GM12878 (cell line): ENCODE data around the gene EMP2. TPM values are rescaled to one million over a fixed set of nuclear protein-coding genes. Genes with fewer than 3 reads are reported as not detected.

Experiments used
- ATAC-seq: fragments of 200-7000 bp; cut with Tn5 transposase; 3 replicates; pipeline ENCODE4 v1.9.1; 2020; ENCODE audit warnings: mild to moderate bottlenecking, moderate library complexity
- BruUV-seq: library from RNA; stranded (reverse); fragments of 400-500 nt; replicated peaks from 2 replicates; lab custom pipeline; 2021; lab: Mats Ljungman, UMichigan
- CTCF ChIA-PET: fragments of 300-600 bp; sonication (Branson Sonifier 250); formaldehyde crosslinking; extraction: SDS; loops from one replicate; lab custom pipeline; 2021; ENCODE audit warnings: inconsistent platforms; lab: Yijun Ruan, JAX
- POLR2A ChIA-PET: fragments of 350-600 bp; formaldehyde crosslinking; extraction: SDS; loops from one replicate; lab custom pipeline; 2021; ENCODE audit warnings: inconsistent platforms; lab: Charles Lee
- RAD21 ChIA-PET: fragments of 300-600 bp; sonication (Branson Sonifier 250); formaldehyde crosslinking; loops from one replicate; lab custom pipeline; 2023; ENCODE audit warnings: antibody characterized with exemption; ENCODE audit not compliant: unreplicated experiment; lab: Charles Lee
- SMC1A ChIA-PET: fragments of 300-600 bp; sonication (Branson Sonifier 250); formaldehyde crosslinking; loops from one replicate; lab custom pipeline; 2023; ENCODE audit not compliant: unreplicated experiment, uncharacterized antibody; lab: Charles Lee
- DNase-seq: peaks from one replicate; pipeline ENCODE4 v3.0.0-alpha.2; 2011; ENCODE audit warnings: low read depth, low spot score
- FAIRE-seq: peaks from 3 replicates; lab custom pipeline; 2011; peaks lifted over from hg19 to GRCh38; lab: Jason Lieb, UNC
- H2AFZ ChIP-seq: 2 replicates; pipeline ENCODE4 v1.6.0; 2011; ENCODE audit warnings: low read depth, low read length, control low read depth; ENCODE audit not compliant: control insufficient read depth
- H3K27ac ChIP-seq: 2 replicates; pipeline ENCODE4 v1.5.1; 2011; ENCODE audit warnings: control low read depth; ENCODE audit not compliant: control insufficient read depth, insufficient read depth
- H3K27me3 ChIP-seq, 2 experiments: replicated peaks in 1 of 2; 2 replicates each; pipeline versions ENCODE4 v1.6.0 to v1.6.1; 2011; ENCODE audit warnings: low read length in 1 of 2; ENCODE audit not compliant: control insufficient read depth in 2 of 2, insufficient read depth in 2 of 2
- H3K36me3 ChIP-seq, 2 experiments: 2 replicates each; pipeline ENCODE4 v1.5.1; 2011; ENCODE audit warnings: low read length in 1 of 2; ENCODE audit not compliant: control insufficient read depth in 2 of 2, insufficient read depth in 2 of 2
- H3K4me1 ChIP-seq: 2 replicates; pipeline ENCODE4 v1.6.1; 2011; ENCODE audit warnings: mild to moderate bottlenecking, low read length, moderate library complexity, mixed read lengths; ENCODE audit not compliant: control insufficient read depth, insufficient read depth
- H3K4me2 ChIP-seq: 2 replicates; pipeline ENCODE4 v1.6.0; 2011; ENCODE audit warnings: control low read depth; ENCODE audit not compliant: control insufficient read depth, insufficient read depth
- H3K4me3 ChIP-seq: fragments of 200-600 bp; sonication (generic); 2 replicates; pipeline ENCODE4 v1.5.1; 2016
- H3K79me2 ChIP-seq: 2 replicates; pipeline ENCODE4 v1.6.0; 2011; ENCODE audit warnings: low read length; ENCODE audit not compliant: control insufficient read depth, insufficient read depth
- H3K9ac ChIP-seq: 2 replicates; pipeline ENCODE4 v1.8.0; 2011; ENCODE audit warnings: low read length, control low read depth, mixed read lengths; ENCODE audit not compliant: control insufficient read depth, insufficient read depth
- H3K9me3 ChIP-seq: replicated peaks from 3 replicates; pipeline ENCODE4 v1.5.1; 2011; ENCODE audit warnings: mild to moderate bottlenecking, low read length; ENCODE audit not compliant: control insufficient read depth, insufficient read depth
- H4K20me1 ChIP-seq: 2 replicates; pipeline ENCODE4 v1.6.0; 2011; ENCODE audit not compliant: control insufficient read depth, insufficient read depth
- POLR2A ChIP-seq: IDR thresholded peaks from 2 replicates; pipeline ENCODE4 v1.6.1; 2011; ENCODE audit warnings: low read depth, mild to moderate bottlenecking, low read length
- PRDM15 ChIP-seq: fragments of 450-650 bp; formaldehyde crosslinking; IDR thresholded peaks from 2 replicates; pipeline ENCODE4 v1.4.0; 2020; ENCODE audit warnings: mild to moderate bottlenecking, moderate library complexity
- ZBTB40 ChIP-seq: fragments of 450-650 bp; IDR thresholded peaks from 2 replicates; pipeline ENCODE4 v1.6.1; 2016; ENCODE audit warnings: mild to moderate bottlenecking, moderate library complexity, borderline replicate concordance
- WGBS: methylation state at CpG from one replicate; pipeline ENCODE4 v1.1.6; 2016; ENCODE audit warnings: low lambda C conversion rate; ENCODE audit not compliant: insufficient replicate concordance, insufficient coverage; ENCODE audit errors: missing lambda C conversion rate; 5-methylcytosine and 5-hydroxymethylcytosine counted together
- in situ Hi-C: fragments of 300-500 bp; cut with MboI; formaldehyde crosslinking; loops from 9 replicates; pipeline ENCODE4 v1.14.3; 2018; ENCODE audit warnings: mixed read lengths
- intact Hi-C: fragments of 100-400 bp; cut with micrococcal nuclease; formaldehyde crosslinking; loops from one replicate; pipeline ENCODE4 v1.14.2; 2022; ENCODE audit not compliant: unreplicated experiment
- polyA plus RNA-seq, 11 experiments: library from polyadenylated mRNA; depleted of rRNA in 4 of 11; unstranded in 6 of 11; stranded (reverse) in 5 of 11; fragments of >200 nt; fragmentation: Nextera tagmentation in 4 of 11; fragmentation: Illumina TruSeq in 1 of 11; extraction: Ambion mirVana in 4 of 11; extraction: Trizol in 1 of 11; gene quantifications; 1 replicate in 1 of 11; 2 replicates in 10 of 11; pipeline versions ENCODE4 v1.2.1 to v1.2.3, GENCODE V29; 2011 to 2016; ENCODE audit warnings: inconsistent platforms in 2 of 11, missing spikeins in 2 of 11, low read depth in 1 of 11
- total RNA-seq, 4 experiments: library from RNA; depleted of rRNA in 3 of 4; stranded (reverse); fragments of >200 nt in 3 of 4; fragmentation: Illumina TruSeq in 1 of 4; extraction: Trizol in 1 of 4; gene quantifications; 2 replicates each; pipeline versions ENCODE4 v1.2.1 to v1.2.3, GENCODE V29; 2013 to 2021

Gene EMP2
- total and polyA plus RNA-seq, 10 of the 15 experiments (the other 5 are each of a cell fraction or from before 2014, with no cell fraction given) = 0.41 to 10.4 (median 3.8) TPM

- TF ChIP-seq ZBTB40 (no peak), POLR2A (no peak), PRDM15 (CRISPR knock-in tag) (no peak)
- no peak for ATAC-seq
- POLR2A ChIA-PET = interaction anchor here (0.6 kb wide), 1 partner anchor 853 kb away, joined by 6 read pairs; no protein-coding TSS in a partner anchor
- H2AFZ ChIP-seq = no peak overlapping the region
- no peak overlapping the region for H3K9ac ChIP-seq
- SMC1A ChIA-PET = interaction anchor here (0.6 to 1.1 kb wide), 2 partner anchors 42 to 208 kb away, joined by 3 read pairs; no protein-coding TSS in a partner anchor
- no TSS peak for BruUV-seq
- H3K4me2 ChIP-seq = no peak overlapping the region
- no peak for FAIRE-seq
- 65% methylated on average over 4 of the region's 6 CpGs for WGBS
- H3K27ac ChIP-seq = no peak overlapping the region
- CTCF ChIA-PET = interaction anchor here (0.9 to 1.7 kb wide), 3 partner anchors 9 to 212 kb away, joined by 3 to 7 read pairs (median 7); no protein-coding TSS in a partner anchor
- DNase-seq = no peak
- no peak overlapping the region for H3K4me3 ChIP-seq
- no peaks in the 10 kb centered on the region for H3K9me3 ChIP-seq
- H3K36me3 ChIP-seq = no peaks in the 10 kb centered on the region
- no peaks in the 10 kb centered on the region for H3K4me1 ChIP-seq
- H3K27me3 ChIP-seq = no peaks in the 10 kb centered on the region
- in situ Hi-C loops = no loop called here
- no peaks in the 10 kb centered on the region for H4K20me1 ChIP-seq
- RAD21 ChIA-PET = interaction anchor here (0.6 kb wide), 1 partner anchor 16 kb away, joined by 4 read pairs; no protein-coding TSS in a partner anchor
- intact Hi-C loops = no loop called here
- no peaks in the 10 kb centered on the region for H3K79me2 ChIP-seq
These were observed 55.1 kb downstream of the EMP2 start for GRCh38 chr16:10525214-10525825.
